ENCODE measurements around the gene UFD1.

DNA sequence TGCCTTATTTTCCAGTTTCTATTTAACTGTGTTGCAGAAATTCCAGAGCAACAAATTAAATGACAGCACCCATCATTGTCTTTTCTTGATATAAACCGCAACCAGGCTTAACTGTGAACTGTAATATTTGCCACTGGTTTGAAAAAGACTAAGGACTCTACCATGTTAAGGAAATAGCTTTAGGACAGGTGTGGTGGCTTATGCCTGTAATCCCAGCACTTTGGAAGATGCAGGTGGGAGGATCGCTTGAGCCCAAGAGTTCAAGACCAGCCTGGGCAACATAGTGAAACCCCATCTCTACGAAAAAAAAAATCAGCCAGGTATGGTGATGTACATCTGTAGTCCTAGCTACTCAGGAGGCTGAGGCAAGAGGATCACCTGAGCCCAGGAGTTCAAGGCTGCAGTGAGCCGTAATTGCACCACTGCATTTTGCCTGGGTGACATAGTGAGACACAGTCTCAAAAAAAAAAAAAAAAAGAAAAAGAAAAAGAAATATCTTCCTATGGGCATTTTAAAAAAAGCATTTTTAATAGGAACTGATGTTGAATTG is 76.3 kb downstream of the UFD1 start:
- TF ChIP-seq POLR2A (IDR thresholded peaks at IDR 0.05): no peak
- TF ChIP-seq, protein P1, sequence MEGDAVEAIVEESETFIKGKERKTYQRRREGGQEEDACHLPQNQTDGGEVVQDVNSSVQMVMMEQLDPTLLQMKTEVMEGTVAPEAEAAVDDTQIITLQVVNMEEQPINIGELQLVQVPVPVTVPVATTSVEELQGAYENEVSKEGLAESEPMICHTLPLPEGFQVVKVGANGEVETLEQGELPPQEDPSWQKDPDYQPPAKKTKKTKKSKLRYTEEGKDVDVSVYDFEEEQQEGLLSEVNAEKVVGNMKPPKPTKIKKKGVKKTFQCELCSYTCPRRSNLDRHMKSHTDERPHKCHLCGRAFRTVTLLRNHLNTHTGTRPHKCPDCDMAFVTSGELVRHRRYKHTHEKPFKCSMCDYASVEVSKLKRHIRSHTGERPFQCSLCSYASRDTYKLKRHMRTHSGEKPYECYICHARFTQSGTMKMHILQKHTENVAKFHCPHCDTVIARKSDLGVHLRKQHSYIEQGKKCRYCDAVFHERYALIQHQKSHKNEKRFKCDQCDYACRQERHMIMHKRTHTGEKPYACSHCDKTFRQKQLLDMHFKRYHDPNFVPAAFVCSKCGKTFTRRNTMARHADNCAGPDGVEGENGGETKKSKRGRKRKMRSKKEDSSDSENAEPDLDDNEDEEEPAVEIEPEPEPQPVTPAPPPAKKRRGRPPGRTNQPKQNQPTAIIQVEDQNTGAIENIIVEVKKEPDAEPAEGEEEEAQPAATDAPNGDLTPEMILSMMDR (IDR thresholded peaks at IDR 0.05): no peak
- TF ChIP-seq EP300 (IDR thresholded peaks at IDR 0.05): no peak
- no peak for TF ChIP-seq POLR2AphosphoS5 (IDR thresholded peaks at IDR 0.05)
